ENCODE data around the gene CPE. TPM values are rescaled to one million over a fixed set of nuclear protein-coding genes. Genes with fewer than 3 reads are reported as not detected.

CPE gene
- total RNA-seq, 6 donors from 2014 or later, result 4.2 to 53.7 (median 23.3) TPM

GRCh38 chr4:165403637-165404036 lies 24.8 kb downstream of the CPE start:
- ATAC-seq (ENCODE audit: low FRiP score in 2 of 2) (no peak), DNase-seq (no peak)
- no peaks in the 10 kb centered on the region for H3K4me1 ChIP-seq
- 95 to 97% methylated on average over 4 of the region's 4 CpGs for WGBS, 2 donors
- TF ChIP-seq CTCF (IDR thresholded peaks at IDR 0.05) (no peak), EP300 (IDR thresholded peaks at IDR 0.05) (no peak), POLR2AphosphoS5 (IDR thresholded peaks at IDR 0.05) (no peak), POLR2A (IDR thresholded peaks at IDR 0.05) (no peak)
- H3K27me3 ChIP-seq, result peaks cover 0 to under 1% (median 0%) of the 10 kb centered on the region in 4 donors
- no peak overlapping the region for H3K4me3 ChIP-seq
- no peak overlapping the region for H3K27ac ChIP-seq
- H3K9me3 ChIP-seq, result no peaks in the 10 kb centered on the region
- no peaks in the 10 kb centered on the region for H3K36me3 ChIP-seq

GRCh38 chr4:165404080-165404479 lies 25.3 kb downstream of the CPE start:
- H3K9me3 ChIP-seq, result no peaks in the 10 kb centered on the region
- WGBS, 2 donors, result 91 to 100% methylated on average over 7 to 8 of the region's 8 CpGs
- no peaks in the 10 kb centered on the region for H3K4me1 ChIP-seq
- H3K36me3 ChIP-seq, result no peaks in the 10 kb centered on the region
- H3K27ac ChIP-seq, result no peak overlapping the region
- TF ChIP-seq EP300 (IDR thresholded peaks at IDR 0.05), result no peak
- no peak for TF ChIP-seq POLR2A (IDR thresholded peaks at IDR 0.05)
- H3K27me3 ChIP-seq, result peaks cover 0 to 4% (median 0%) of the 10 kb centered on the region in 4 donors
- ATAC-seq (ENCODE audit: low FRiP score in 2 of 2) (no peak), DNase-seq (no peak)
- H3K4me3 ChIP-seq, result no peak overlapping the region

GRCh38 chr4:165404696-165405095 lies 25.9 kb downstream of the CPE start:
- Histone ChIP-seq H3K36me3 (no peaks in the 10 kb centered on the region), H3K27me3 (peaks cover 0 to 4% (median 0%) of the 10 kb centered on the region in 4 donors), H3K9me3 (no peaks in the 10 kb centered on the region), H3K27ac (no peak overlapping the region), H3K4me1 (no peaks in the 10 kb centered on the region), H3K4me3 (no peak overlapping the region)
- 82 to 88% methylated on average over 4 of the region's 4 CpGs for WGBS, 2 donors
- no peak for TF ChIP-seq EP300 (IDR thresholded peaks at IDR 0.05)
- TF ChIP-seq POLR2A (IDR thresholded peaks at IDR 0.05), result no peak
- no peak for TF ChIP-seq POLR2AphosphoS5 (IDR thresholded peaks at IDR 0.05)
- no peak for TF ChIP-seq CTCF (IDR thresholded peaks at IDR 0.05)
- DNase-seq, result no peak
- no peak for ATAC-seq (ENCODE audit: low FRiP score in 2 of 2)

GRCh38 chr4:165410214-165410613 lies 31.4 kb downstream of the CPE start:
- WGBS, 2 donors, result 53 to 69% methylated on average over 2 of the region's 2 CpGs
- Histone ChIP-seq H3K27ac (no peak overlapping the region), H3K36me3 (no peaks in the 10 kb centered on the region), H3K9me3 (no peaks in the 10 kb centered on the region), H3K27me3 (peaks cover 0 to 4% (median 0%) of the 10 kb centered on the region in 4 donors), H3K4me1 (no peaks in the 10 kb centered on the region), H3K4me3 (no peak overlapping the region)
- TF ChIP-seq POLR2A (IDR thresholded peaks at IDR 0.05) (no peak), POLR2AphosphoS5 (IDR thresholded peaks at IDR 0.05) (no peak), CTCF (IDR thresholded peaks at IDR 0.05) (no peak)
- DNase-seq, result no peak
- no peak for ATAC-seq (ENCODE audit: low FRiP score in 2 of 2)

- ATAC-seq (ENCODE audit: low FRiP score in 2 of 2), result no peak
- Histone ChIP-seq H3K4me1 (no peaks in the 10 kb centered on the region), H3K27ac (no peak overlapping the region), H3K4me3 (no peak overlapping the region), H3K36me3 (no peaks in the 10 kb centered on the region), H3K9me3 (no peaks in the 10 kb centered on the region), H3K27me3 (no peaks in the 10 kb centered on the region)
- TF ChIP-seq POLR2AphosphoS5 (IDR thresholded peaks at IDR 0.05) (no peak), EP300 (IDR thresholded peaks at IDR 0.05) (no peak), POLR2A (IDR thresholded peaks at IDR 0.05) (no peak), CTCF (IDR thresholded peaks at IDR 0.05) (no peak)
- WGBS, 2 donors, result 89 to 93% methylated on average over 10 of the region's 10 CpGs
- no peak for DNase-seq
Observed at GRCh38 chr4:165415910-165416309, 37.1 kb downstream of the CPE start.
